ENCODE data around the gene MAP3K7CL.
A peak's percentile ranks its signal among the peaks of the same experiment; 100 is the strongest.

The MAP3K7CL gene

DNA sequence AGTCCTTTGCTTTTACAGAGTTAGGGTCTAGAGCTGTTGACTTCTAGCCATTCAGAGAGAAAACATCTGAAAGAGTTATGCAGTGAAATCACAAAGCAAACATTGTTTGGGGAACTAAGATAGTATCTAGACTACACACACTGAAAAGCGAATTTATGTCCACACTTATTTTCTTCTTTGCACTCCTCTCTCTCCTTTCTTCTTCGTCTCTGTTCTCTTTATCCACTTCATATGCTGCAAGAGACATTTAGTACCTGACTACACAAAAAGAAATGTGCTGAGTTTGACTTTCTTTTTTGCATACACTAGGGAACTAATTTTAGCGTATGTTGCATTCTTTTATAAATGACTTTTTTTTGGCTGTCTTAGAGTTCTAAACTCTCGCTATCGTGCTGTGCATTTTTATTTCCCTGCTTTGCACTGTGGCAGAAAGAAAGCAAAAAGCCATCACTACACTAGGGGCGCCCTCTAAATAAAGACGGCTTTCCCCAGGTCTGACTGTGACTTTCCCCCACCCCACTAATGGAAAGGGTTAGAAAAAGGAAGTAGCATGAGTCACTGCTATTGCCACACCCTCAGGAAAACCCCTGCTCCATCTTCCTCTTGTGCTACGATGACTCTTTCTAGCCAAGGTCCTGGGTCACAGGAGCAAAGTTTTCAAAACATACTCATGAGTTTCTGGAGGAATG is 65.7 kb downstream of the MAP3K7CL start:
- DNase-seq (ENCODE audit: low read depth, low spot score): no peak
- TF ChIP-seq, protein P1, sequence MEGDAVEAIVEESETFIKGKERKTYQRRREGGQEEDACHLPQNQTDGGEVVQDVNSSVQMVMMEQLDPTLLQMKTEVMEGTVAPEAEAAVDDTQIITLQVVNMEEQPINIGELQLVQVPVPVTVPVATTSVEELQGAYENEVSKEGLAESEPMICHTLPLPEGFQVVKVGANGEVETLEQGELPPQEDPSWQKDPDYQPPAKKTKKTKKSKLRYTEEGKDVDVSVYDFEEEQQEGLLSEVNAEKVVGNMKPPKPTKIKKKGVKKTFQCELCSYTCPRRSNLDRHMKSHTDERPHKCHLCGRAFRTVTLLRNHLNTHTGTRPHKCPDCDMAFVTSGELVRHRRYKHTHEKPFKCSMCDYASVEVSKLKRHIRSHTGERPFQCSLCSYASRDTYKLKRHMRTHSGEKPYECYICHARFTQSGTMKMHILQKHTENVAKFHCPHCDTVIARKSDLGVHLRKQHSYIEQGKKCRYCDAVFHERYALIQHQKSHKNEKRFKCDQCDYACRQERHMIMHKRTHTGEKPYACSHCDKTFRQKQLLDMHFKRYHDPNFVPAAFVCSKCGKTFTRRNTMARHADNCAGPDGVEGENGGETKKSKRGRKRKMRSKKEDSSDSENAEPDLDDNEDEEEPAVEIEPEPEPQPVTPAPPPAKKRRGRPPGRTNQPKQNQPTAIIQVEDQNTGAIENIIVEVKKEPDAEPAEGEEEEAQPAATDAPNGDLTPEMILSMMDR (IDR thresholded peaks at IDR 0.05; ENCODE audit: insufficient read depth, low read length, missing control alignments): peak; percentile 25
- H3K4me3 ChIP-seq (ENCODE audit: low read depth, low read length): peak overlapping the region; percentile 24
- CTCF ChIA-PET: interaction anchor here (1.0 to 1.6 kb wide), 6 partner anchors 9 to 104 kb away, joined by 3 to 4 read pairs (median 3); no protein-coding TSS in a partner anchor
- POLR2A ChIA-PET: interaction anchor here (1.0 kb wide), 1 partner anchor 14 kb away, joined by 3 read pairs; no protein-coding TSS in a partner anchor

DNA sequence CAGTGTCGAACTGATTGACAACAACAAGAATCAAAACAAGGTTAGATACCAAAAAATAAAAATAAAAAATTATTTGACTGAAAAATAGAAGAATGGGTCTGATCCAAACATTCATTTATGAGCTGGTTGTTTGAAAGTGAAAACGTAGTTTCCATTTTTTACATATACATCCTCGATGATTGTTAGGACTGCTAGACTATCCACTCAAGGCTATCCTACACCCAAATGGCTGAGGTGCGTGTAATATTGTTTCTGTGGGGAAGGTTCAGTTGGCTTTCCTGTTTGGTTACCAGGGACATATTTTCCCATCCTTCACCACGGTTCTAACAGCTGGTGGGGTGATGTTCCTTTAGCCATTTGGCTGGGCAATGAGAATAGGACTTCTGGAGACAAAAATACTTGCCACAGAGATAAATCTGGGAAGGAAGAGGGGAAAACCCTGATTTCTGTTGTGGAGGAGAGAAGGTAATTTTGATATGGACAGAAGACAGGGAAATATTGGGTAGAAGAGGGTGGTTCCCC is 66.3 kb downstream of the MAP3K7CL start:
- POLR2A ChIA-PET: no interaction called here
- TF ChIP-seq, protein P1 (IDR thresholded peaks at IDR 0.05; ENCODE audit: insufficient read depth, low read length, missing control alignments): no peak
- CTCF ChIA-PET: interaction anchor here (1.0 to 1.6 kb wide), 3 partner anchors 10 to 12 kb away, joined by 3 to 4 read pairs (median 3); no protein-coding TSS in a partner anchor
- H3K4me3 ChIP-seq (ENCODE audit: low read depth, low read length): no peak overlapping the region
- DNase-seq (ENCODE audit: low read depth, low spot score): no peak

DNA sequence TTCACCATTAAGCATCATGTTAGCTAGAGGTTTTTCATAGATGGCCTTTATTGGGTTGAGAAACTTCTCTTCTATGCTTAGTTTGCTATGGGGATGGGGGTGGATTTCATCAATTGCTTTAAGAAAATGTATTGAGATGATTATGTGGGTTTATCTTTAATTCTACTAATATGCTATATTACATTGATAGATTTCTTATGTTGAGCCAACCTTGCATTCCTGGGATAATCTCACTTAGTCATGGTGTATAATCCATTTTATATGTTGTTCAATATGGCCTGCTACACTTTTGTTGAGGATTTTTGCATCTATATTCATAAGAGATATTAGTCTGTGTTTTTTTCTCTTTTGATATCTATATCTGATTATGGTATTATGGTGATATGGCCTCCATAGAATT is 70.7 kb downstream of the MAP3K7CL start:
- ChIA-PET CTCF (no interaction called here), POLR2A (no interaction called here)
- DNase-seq (ENCODE audit: low read depth, low spot score): no peak
- no peak overlapping the region for H3K4me3 ChIP-seq (ENCODE audit: low read depth, low read length)
- TF ChIP-seq, protein P1 (IDR thresholded peaks at IDR 0.05; ENCODE audit: insufficient read depth, low read length, missing control alignments): no peak

DNA sequence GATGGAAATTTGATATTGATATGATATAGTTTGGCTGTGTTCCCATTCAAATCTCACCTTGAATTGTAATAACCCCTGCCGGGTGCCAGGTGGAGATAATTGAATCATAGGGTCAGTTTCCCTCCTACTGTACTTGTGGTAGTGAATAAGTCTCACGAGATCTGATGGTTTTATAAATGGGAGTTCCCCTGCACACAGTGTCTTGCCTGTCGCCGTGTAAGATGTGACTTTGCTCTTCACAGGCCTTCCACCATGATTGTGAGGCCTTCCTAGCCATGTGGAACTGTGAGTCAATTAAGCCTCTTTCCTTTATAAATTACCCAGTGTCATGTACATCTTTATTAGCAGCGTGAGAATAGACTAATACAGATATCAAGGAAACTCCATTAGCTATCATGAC is 74.6 kb downstream of the MAP3K7CL start:
- TF ChIP-seq, protein P1 (IDR thresholded peaks at IDR 0.05; ENCODE audit: insufficient read depth, low read length, missing control alignments): no peak
- H3K4me3 ChIP-seq (ENCODE audit: low read depth, low read length): no peak overlapping the region
- ChIA-PET CTCF (interaction anchor here (0.8 kb wide), 1 partner anchor 16 kb away, joined by 5 read pairs; no protein-coding TSS in a partner anchor), POLR2A (no interaction called here)
- no peak for DNase-seq (ENCODE audit: low read depth, low spot score)

DNA sequence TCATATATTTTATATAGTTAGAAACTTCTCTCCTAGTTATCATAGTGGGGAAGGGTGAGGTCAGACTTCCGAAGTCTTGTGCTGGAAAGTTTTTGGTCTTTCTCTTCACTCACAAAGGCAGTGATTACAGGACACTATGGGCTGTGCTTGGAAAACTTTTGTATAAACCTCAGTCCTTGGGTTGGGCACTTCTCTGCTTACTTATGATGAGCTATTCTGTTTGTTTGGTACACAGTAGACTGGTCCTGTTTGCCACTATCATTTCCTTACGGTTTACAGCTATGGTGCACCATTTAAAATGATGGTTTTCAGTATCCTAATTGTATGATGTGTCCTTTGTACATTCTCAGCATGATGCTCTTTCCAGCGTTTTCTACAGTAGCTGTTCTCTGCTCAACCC is 75.5 kb downstream of the MAP3K7CL start:
- TF ChIP-seq, protein P1 (IDR thresholded peaks at IDR 0.05; ENCODE audit: insufficient read depth, low read length, missing control alignments): no peak
- POLR2A ChIA-PET: no interaction called here
- DNase-seq (ENCODE audit: low read depth, low spot score): no peak
- no peak overlapping the region for H3K4me3 ChIP-seq (ENCODE audit: low read depth, low read length)
- CTCF ChIA-PET: interaction anchor here (0.8 kb wide), 1 partner anchor 17 kb away, joined by 5 read pairs; no protein-coding TSS in a partner anchor

DNA sequence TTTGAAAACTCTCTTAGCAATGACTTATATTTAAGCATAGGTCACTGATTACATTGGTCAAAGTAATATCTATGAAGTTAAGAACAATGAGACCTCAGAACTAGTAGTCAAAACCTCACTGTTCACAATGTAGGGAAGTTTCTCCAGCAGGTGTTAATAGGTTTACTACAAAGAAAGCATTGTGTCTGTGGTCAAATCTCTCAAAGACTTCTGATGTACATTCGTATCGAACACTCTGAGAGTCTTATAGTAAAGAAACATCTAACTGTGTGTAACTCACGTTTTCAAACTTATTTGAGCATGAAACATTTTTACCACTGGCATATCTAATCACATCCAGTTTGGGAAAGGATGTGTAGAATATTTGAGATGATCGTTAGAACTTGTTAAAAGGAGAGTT is 76.0 kb downstream of the MAP3K7CL start:
- no peak for DNase-seq (ENCODE audit: low read depth, low spot score)
- H3K4me3 ChIP-seq (ENCODE audit: low read depth, low read length): no peak overlapping the region
- TF ChIP-seq, protein P1 (IDR thresholded peaks at IDR 0.05; ENCODE audit: insufficient read depth, low read length, missing control alignments): no peak
- ChIA-PET CTCF (no interaction called here), POLR2A (no interaction called here)
